ENCODE measurements around the gene STAC.

STAC gene

DNA sequence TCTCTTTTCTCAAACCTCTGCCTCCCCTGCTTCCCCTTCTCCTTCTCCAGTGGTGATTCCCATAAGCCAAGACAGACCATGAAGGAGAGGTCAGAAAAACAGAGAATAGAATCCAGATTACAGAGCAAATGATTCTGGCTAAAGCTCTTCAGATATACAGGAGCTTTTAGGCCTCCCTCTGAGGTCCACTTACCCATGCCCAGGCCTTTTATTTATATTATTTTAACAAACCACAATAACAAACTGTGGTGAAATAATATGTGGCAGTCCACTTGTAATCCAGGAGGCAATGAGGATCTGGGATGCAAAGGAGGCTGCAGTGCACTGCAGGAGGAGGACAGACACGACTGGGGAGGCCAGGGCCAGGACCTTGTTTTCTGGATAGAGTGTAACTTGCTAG lies 104.1 kb downstream of the STAC start:
- TF ChIP-seq, protein P1, sequence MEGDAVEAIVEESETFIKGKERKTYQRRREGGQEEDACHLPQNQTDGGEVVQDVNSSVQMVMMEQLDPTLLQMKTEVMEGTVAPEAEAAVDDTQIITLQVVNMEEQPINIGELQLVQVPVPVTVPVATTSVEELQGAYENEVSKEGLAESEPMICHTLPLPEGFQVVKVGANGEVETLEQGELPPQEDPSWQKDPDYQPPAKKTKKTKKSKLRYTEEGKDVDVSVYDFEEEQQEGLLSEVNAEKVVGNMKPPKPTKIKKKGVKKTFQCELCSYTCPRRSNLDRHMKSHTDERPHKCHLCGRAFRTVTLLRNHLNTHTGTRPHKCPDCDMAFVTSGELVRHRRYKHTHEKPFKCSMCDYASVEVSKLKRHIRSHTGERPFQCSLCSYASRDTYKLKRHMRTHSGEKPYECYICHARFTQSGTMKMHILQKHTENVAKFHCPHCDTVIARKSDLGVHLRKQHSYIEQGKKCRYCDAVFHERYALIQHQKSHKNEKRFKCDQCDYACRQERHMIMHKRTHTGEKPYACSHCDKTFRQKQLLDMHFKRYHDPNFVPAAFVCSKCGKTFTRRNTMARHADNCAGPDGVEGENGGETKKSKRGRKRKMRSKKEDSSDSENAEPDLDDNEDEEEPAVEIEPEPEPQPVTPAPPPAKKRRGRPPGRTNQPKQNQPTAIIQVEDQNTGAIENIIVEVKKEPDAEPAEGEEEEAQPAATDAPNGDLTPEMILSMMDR (IDR thresholded peaks at IDR 0.05; ENCODE audit: borderline replicate concordance, insufficient read depth, low read depth, low read length) = no peak
- no peak overlapping the region for H3K4me3 ChIP-seq (ENCODE audit: low read depth, low read length)

DNA sequence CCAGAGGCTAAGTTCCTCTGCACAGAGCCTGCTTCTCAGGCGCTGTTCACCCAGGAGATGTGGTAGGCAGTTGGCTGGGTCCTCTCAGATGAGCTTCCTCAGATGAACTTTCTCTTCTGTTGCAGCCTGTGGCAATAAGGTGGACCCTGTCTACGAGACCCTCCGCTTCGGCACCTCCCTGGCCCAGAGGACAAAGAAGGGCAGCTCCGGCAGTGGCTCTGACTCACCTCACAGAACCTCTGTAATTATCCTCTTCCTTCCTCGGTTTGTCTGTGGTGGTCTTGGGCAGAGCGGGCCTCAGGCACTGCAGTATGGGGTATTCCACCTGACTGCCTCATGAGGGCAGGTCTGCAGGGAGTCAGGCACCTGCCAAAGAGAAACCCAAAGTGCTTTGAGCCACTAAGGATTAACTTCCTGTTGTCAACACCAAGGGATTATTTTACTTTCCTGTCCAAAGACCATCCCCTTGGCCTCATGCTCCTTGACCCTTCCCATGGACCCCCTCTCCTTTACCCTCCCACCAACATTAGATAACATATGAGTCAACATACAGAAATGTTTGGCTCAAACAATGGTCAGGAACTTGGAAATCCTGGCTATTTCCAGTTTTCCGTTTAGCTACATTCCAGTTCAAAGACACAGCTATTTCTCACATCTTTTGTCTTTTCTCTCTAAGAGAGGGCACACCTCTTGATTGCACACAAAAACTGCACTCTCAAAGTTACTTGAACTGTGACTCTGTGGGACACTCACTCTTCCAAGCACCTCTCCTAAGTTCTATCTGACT lies 105.9 kb downstream of the STAC start:
- no peak overlapping the region for H3K4me3 ChIP-seq (ENCODE audit: low read depth, low read length)
- TF ChIP-seq, protein P1 (IDR thresholded peaks at IDR 0.05; ENCODE audit: borderline replicate concordance, insufficient read depth, low read depth, low read length) = no peak

DNA sequence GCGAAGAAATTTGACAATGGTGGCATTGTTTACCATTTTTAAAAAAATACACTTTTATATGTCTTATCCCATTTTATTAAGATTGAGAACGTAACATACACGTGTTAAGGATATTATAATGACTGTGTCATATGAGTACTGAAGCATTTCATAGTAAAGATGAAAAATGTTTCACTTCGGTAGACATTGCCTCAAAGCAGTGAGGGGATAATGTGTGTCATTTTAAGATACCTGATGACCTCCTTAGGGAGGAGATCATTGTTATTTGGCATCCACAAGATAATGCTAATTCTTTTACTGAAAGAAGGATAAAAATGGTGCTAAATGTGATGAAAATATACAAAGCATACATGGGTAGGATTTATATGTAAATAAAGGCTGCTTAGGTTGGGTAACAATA lies 107.3 kb downstream of the STAC start:
- H3K4me3 ChIP-seq (ENCODE audit: low read depth, low read length) = no peak overlapping the region
- TF ChIP-seq, protein P1 (IDR thresholded peaks at IDR 0.05; ENCODE audit: borderline replicate concordance, insufficient read depth, low read depth, low read length) = no peak

DNA sequence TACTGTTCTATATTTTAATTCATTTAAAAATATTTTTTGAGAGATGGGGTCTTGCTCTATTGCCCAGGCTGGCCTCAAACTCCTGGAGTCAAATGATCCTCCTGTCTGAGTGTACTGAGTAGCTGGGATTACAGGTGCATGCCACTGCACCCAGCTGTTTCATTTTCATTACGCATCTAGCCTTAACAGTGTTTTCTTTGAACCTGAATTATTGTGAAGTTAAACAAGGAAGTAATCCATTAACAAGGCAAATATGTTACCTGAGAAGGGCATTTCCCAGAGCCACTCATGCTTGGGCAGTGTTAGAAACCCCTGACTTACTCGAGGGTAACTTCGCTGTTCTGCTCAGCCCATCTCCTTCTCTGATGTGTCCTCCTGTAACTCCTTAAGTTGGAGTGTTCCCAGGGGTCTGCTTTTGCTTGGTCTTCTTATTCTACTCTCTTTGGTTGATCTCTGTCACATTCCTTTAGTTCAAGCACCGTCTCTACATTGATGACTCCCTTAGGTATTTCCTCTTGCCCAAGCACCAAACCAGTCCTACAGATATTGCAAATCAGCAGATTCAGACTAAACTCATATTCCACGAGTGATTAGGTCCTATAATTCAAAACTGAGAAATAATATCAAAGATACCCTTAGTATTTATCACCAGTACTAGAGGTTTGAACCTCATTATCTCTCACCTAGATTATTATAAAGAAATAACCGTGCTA lies 107.9 kb downstream of the STAC start:
- no peak overlapping the region for H3K4me3 ChIP-seq (ENCODE audit: low read depth, low read length)
- TF ChIP-seq, protein P1 (IDR thresholded peaks at IDR 0.05; ENCODE audit: borderline replicate concordance, insufficient read depth, low read depth, low read length) = no peak

DNA sequence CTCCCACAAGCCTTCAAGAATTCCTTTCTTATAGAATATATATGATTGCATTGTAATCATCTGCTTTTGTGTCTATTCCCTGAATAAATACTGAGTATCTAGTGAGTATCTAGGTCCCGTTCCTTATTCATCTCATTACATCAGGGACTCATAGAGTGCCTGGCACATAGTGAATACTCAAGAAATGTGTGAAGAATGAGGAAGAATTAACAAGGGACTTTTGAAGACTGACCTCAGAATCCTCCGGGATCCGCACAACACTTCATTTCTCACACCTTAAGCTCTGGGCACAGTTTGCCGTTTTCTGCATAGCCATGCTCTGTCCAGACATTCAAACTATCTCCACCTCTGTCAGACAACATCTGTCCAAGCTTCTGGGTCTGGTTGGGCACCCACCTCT lies 108.8 kb downstream of the STAC start:
- TF ChIP-seq, protein P1 (IDR thresholded peaks at IDR 0.05; ENCODE audit: borderline replicate concordance, insufficient read depth, low read depth, low read length) = no peak
- H3K4me3 ChIP-seq (ENCODE audit: low read depth, low read length) = no peak overlapping the region

DNA sequence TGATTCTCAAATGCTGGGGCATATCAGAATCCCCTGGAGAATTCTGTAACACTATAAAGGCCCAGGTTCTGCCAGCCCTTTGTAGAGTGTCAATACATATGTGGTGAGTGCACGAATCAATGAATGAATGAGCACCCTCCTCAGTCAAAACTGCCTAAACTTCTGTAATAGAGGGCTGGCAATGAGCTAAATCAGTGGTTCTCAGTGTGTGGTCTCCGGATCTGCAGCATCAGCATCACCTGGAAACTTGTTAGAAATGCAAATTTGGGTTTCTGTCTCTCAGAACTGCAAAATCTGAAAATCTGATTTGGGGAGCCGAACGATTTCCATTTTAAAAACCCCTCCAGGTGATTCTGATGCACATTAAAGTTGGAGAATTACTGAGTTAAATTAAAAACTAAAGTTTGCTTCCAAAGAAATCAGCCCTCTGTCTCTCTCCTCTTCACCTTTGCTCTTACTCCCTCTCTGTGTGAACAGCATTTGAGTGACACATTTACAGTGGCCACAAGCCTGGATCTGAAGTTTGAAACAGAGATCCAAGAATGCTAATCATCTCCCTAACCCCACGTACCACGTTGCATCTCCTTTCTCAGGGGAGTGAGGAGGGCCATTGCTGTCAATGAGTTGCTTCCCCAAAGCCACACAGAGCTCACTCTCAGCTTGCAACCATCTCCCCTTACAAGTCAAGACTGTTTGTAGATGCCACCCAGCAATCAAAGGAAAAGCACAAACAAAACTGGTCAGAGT lies 109.5 kb downstream of the STAC start:
- TF ChIP-seq, protein P1 (IDR thresholded peaks at IDR 0.05; ENCODE audit: borderline replicate concordance, insufficient read depth, low read depth, low read length) = no peak
- no peak overlapping the region for H3K4me3 ChIP-seq (ENCODE audit: low read depth, low read length)
